Neural progenitor cell (in vitro differentiated cells): ENCODE measurements around the gene CCDC188. TPM values are rescaled to one million over a fixed set of nuclear protein-coding genes. Genes with fewer than 3 reads are reported as not detected.

Source experiments
- DNase-seq: peaks from one replicate; pipeline ENCODE4 v3.0.0-alpha.2; 2016; ENCODE audit warnings: low spot score
- H2AFZ ChIP-seq: fragments of 200-600 bp; sonication (generic); replicated peaks from 2 replicates; pipeline ENCODE4 v1.6.1; 2016; ENCODE audit warnings: antibody characterized with exemption
- H3F3A ChIP-seq: fragments of 200-600 bp; sonication (generic); 2 replicates; pipeline ENCODE4 v1.6.1; 2016; ENCODE audit warnings: antibody characterized with exemption, low read depth
- H3K27ac ChIP-seq: fragments of 200-600 bp; sonication (generic); 2 replicates; pipeline ENCODE4 v1.5.1; 2016; ENCODE audit warnings: mild to moderate bottlenecking
- H3K27me3 ChIP-seq: fragments of 200-600 bp; sonication (generic); 2 replicates; pipeline ENCODE4 v1.6.1; 2016; ENCODE audit warnings: mild to moderate bottlenecking, moderate library complexity
- H3K36me3 ChIP-seq: fragments of 200-600 bp; sonication (generic); 2 replicates; pipeline ENCODE4 v1.5.1; 2016
- H3K4me1 ChIP-seq: fragments of 200-600 bp; sonication (generic); 2 replicates; pipeline ENCODE4 v1.6.1; 2016; ENCODE audit warnings: mixed run types
- H3K4me2 ChIP-seq: fragments of 200-600 bp; sonication (generic); 2 replicates; pipeline ENCODE4 v1.6.1; 2016
- H3K4me3 ChIP-seq: fragments of 200-600 bp; sonication (generic); 2 replicates; pipeline ENCODE4 v1.5.1; 2016
- H3K79me2 ChIP-seq: fragments of 200-600 bp; sonication (generic); 2 replicates; pipeline ENCODE4 v1.6.1; 2016; ENCODE audit warnings: low read depth
- H3K9ac ChIP-seq: fragments of 200-600 bp; sonication (generic); 2 replicates; pipeline ENCODE4 v1.6.1; 2016
- H3K9me3 ChIP-seq: fragments of 200-600 bp; sonication (generic); 2 replicates; pipeline ENCODE4 v1.5.1; 2016; ENCODE audit warnings: low read depth
- H4K20me1 ChIP-seq: fragments of 200-600 bp; sonication (generic); 2 replicates; pipeline ENCODE4 v1.6.1; 2016; ENCODE audit warnings: low read depth
- H3K27ac Mint-ChIP-seq: 3 replicates; pipeline ENCODE4 v1.8.0; 2021; ENCODE audit warnings: mixed read lengths
- H3K27me3 Mint-ChIP-seq: 2 replicates; pipeline ENCODE4 v1.8.0; 2022; ENCODE audit warnings: low read depth, mild to moderate bottlenecking, inconsistent platforms, moderate library complexity, mixed read lengths; ENCODE audit not compliant: insufficient read depth
- H3K36me3 Mint-ChIP-seq: 3 replicates; pipeline ENCODE4 v1.8.0; 2021; ENCODE audit warnings: mixed read lengths
- H3K4me1 Mint-ChIP-seq: 3 replicates; pipeline ENCODE4 v1.8.0; 2021; ENCODE audit warnings: mixed read lengths
- H3K4me3 Mint-ChIP-seq: 3 replicates; pipeline ENCODE4 v1.8.0; 2021; ENCODE audit warnings: mild to moderate bottlenecking, moderate library complexity, mixed read lengths
- H3K9me3 Mint-ChIP-seq: 3 replicates; pipeline ENCODE4 v1.8.0; 2020; ENCODE audit warnings: mixed read lengths
- EZH2 ChIP-seq: fragments of 200-600 bp; sonication (generic); IDR thresholded peaks from 2 replicates; pipeline ENCODE4 v1.6.1; 2017; ENCODE audit warnings: antibody characterized with exemption, mild to moderate bottlenecking, moderate library complexity
- EZH2phosphoT487 ChIP-seq: fragments of 200-600 bp; sonication (generic); IDR thresholded peaks from 2 replicates; pipeline ENCODE4 v1.6.1; 2017; ENCODE audit warnings: antibody characterized with exemption
- total RNA-seq: library from RNA; depleted of rRNA; stranded (reverse); fragments of >200 nt; gene quantifications from 2 replicates; pipeline ENCODE4 v1.2.3, GENCODE V29; 2015; ENCODE audit warnings: low replicate concordance
- TF ChIP-seq, protein P1 (sequence below): fragments of 200-600 bp; sonication (generic); IDR thresholded peaks from 2 replicates; pipeline ENCODE4 v1.5.1; 2017; ENCODE audit warnings: antibody characterized with exemption, mild to moderate bottlenecking

Gene CCDC188
- total RNA-seq, 1 donor from 2014 or later: not detected

DNA sequence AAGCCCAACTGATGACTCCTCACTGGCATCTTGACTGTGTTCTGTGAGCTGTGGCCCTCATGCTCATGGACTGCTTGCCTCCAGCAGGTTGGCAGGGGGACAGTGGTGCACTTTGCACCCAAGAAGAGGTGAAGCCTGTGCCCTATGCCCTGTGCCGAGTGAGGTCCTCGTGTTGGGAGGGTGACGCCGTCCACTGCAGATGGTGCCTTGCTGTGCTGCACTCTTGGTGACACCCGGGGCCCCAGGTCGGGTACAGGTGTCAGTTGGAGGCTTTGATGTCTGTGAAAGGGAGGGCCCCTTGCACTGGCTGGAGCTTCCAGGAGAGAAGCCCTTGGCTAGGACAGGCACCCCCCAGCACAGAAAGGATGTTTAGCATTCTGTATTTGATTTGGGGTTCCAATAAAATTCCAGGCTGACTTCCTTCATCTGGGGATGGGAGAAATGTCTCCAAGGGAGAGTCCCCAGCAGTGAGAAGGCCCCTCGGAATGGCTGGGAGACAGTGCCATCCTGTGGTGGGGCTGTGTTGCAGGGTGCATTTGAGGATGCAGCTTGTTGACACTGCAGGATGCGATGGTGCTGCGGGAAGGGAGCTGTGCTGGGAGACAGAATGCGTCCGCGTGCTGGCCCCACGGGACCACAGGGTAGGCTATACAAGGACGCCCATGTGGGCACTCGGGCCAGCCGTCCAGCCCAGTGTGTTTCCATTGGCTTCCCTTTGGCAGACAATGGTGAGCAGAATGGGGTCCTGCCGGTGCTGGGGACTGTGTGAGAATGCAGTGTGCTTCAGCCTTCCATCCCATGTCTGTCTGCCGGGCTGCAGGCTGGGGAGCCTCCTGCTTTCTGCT, 21.7 kb downstream of the CCDC188 start:
- H3K27ac Mint-ChIP-seq: no peak overlapping the region
- Histone ChIP-seq H3K9me3 (no peaks in the 10 kb centered on the region), H4K20me1 (peaks cover 63% of the 10 kb centered on the region), H3K4me3 (no peak overlapping the region), H3F3A (peaks cover 61% of the 10 kb centered on the region), H3K79me2 (peaks cover 23% of the 10 kb centered on the region), H3K4me1 (peaks cover 8% of the 10 kb centered on the region), H3K4me2 (no peak overlapping the region), H3K27ac (peak overlapping the region; percentile 63), H3K27me3 (no peaks in the 10 kb centered on the region), H2AFZ (no peak overlapping the region), H3K36me3 (no peaks in the 10 kb centered on the region), H3K9ac (no peak overlapping the region)
- DNase-seq: peak; percentile 50
- peaks cover 13% of the 10 kb centered on the region for H3K4me1 Mint-ChIP-seq
- H3K4me3 Mint-ChIP-seq: no peak overlapping the region
- H3K27me3 Mint-ChIP-seq: peaks cover 5% of the 10 kb centered on the region
- TF ChIP-seq, protein P1, sequence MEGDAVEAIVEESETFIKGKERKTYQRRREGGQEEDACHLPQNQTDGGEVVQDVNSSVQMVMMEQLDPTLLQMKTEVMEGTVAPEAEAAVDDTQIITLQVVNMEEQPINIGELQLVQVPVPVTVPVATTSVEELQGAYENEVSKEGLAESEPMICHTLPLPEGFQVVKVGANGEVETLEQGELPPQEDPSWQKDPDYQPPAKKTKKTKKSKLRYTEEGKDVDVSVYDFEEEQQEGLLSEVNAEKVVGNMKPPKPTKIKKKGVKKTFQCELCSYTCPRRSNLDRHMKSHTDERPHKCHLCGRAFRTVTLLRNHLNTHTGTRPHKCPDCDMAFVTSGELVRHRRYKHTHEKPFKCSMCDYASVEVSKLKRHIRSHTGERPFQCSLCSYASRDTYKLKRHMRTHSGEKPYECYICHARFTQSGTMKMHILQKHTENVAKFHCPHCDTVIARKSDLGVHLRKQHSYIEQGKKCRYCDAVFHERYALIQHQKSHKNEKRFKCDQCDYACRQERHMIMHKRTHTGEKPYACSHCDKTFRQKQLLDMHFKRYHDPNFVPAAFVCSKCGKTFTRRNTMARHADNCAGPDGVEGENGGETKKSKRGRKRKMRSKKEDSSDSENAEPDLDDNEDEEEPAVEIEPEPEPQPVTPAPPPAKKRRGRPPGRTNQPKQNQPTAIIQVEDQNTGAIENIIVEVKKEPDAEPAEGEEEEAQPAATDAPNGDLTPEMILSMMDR: peak; percentile 48
- no peak for TF ChIP-seq EZH2
- H3K9me3 Mint-ChIP-seq: no peaks in the 10 kb centered on the region
- H3K36me3 Mint-ChIP-seq: peaks cover 11% of the 10 kb centered on the region

DNA sequence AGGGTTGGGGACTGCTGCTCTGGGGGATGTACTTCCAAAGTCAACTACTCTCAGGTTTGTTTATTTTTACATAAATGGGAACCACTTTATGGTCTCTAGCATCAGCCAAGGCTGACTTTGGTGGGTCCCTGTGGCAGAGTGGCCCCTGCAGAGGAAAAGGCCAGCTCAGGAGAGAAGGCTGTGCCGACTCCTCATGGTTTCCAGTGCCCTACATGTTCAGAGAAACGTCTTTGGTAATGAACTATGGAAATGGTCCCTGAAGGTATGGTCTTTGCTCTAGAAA, 22.3 kb downstream of the CCDC188 start:
- no peaks in the 10 kb centered on the region for H3K27me3 ChIP-seq
- no peak for TF ChIP-seq EZH2phosphoT487
- no peak for TF ChIP-seq EZH2
- TF ChIP-seq, protein P1: no peak
- H3K9me3 ChIP-seq: no peaks in the 10 kb centered on the region
- H2AFZ ChIP-seq: no peak overlapping the region
- peaks cover 8% of the 10 kb centered on the region for H3K4me1 ChIP-seq
- Mint-ChIP-seq H3K27me3 (peaks cover 5% of the 10 kb centered on the region), H3K4me3 (no peak overlapping the region), H3K4me1 (peaks cover 13% of the 10 kb centered on the region), H3K9me3 (no peaks in the 10 kb centered on the region), H3K36me3 (peaks cover 13% of the 10 kb centered on the region), H3K27ac (no peak overlapping the region)
- H3K4me2 ChIP-seq: no peak overlapping the region
- peaks cover 61% of the 10 kb centered on the region for H3F3A ChIP-seq
- H3K79me2 ChIP-seq: peaks cover 28% of the 10 kb centered on the region
- H3K27ac ChIP-seq: peak overlapping the region; percentile 63
- H3K4me3 ChIP-seq: no peak overlapping the region
- H4K20me1 ChIP-seq: peaks cover 65% of the 10 kb centered on the region
- no peaks in the 10 kb centered on the region for H3K36me3 ChIP-seq
- no peak overlapping the region for H3K9ac ChIP-seq
- DNase-seq: no peak

DNA sequence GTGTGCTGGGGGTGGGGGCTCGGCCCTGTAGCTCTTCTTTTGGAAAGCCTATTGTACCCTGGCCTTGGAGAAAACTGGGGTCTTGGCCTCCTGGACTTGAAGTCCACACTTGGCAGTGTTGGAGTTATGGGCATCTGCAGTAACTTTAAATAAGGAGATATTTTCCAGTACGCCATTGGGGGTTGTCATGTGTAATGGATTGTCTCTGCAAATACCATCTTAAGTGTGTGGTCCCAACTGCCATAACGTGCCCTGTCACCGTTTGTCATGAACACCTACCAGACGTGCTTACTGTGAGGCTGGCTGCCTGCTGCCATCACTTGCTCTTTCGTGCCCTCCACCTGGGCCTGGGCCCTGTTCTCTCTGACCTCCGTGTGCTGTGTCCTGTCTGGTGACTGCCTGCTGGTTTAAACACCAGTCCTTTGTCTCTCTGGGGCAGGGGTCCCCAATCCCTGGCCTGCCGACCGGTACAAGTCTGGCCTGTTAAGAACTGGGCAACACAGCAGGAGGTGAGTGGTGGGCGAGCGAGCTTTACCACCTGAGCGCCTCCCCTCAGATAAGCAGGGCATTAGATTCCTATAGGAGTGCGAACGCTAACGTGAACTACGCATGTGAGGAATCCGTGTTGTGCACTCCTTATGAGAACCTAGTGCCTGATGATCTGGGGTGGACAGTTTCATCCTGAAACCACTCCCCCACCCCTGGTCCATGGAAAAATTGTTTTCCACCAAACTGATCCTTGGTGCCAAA, 22.8 kb downstream of the CCDC188 start:
- H3K9me3 Mint-ChIP-seq: no peaks in the 10 kb centered on the region
- peaks cover 9% of the 10 kb centered on the region for H3K4me1 Mint-ChIP-seq
- no peak overlapping the region for H3K4me3 Mint-ChIP-seq
- H3K9me3 ChIP-seq: no peaks in the 10 kb centered on the region
- peaks cover 61% of the 10 kb centered on the region for H3F3A ChIP-seq
- H3K27me3 Mint-ChIP-seq: peaks cover 5% of the 10 kb centered on the region
- no peak for DNase-seq
- no peaks in the 10 kb centered on the region for H3K36me3 ChIP-seq
- H3K4me1 ChIP-seq: peaks cover 8% of the 10 kb centered on the region
- no peak overlapping the region for H3K4me3 ChIP-seq
- peaks cover 13% of the 10 kb centered on the region for H3K36me3 Mint-ChIP-seq
- H3K27ac Mint-ChIP-seq: no peak overlapping the region
- no peak for TF ChIP-seq EZH2
- TF ChIP-seq, protein P1: no peak
- no peak for TF ChIP-seq EZH2phosphoT487
- no peaks in the 10 kb centered on the region for H3K27me3 ChIP-seq
- H3K4me2 ChIP-seq: no peak overlapping the region
- peak overlapping the region; percentile 63 for H3K27ac ChIP-seq
- no peak overlapping the region for H2AFZ ChIP-seq
- H3K9ac ChIP-seq: no peak overlapping the region
- peaks cover 67% of the 10 kb centered on the region for H4K20me1 ChIP-seq
- H3K79me2 ChIP-seq: peaks cover 28% of the 10 kb centered on the region
